Activated CD8-positive, alpha-beta memory T cell treated with anti-CD3 and anti-CD28 coated beads for 36 hours (primary cell): Measurements from ENCODE around the gene GAD1. TPM values are rescaled to one million over a fixed set of nuclear protein-coding genes. Genes with fewer than 3 reads are reported as not detected.

Experiments used
- CTCF ChIA-PET: fragments of 350-600 bp; sonication (Branson Sonifier 250); formaldehyde crosslinking; loops from one replicate; lab custom pipeline; 2021; ENCODE audit warnings: antibody characterized with exemption; lab: Charles Lee
- POLR2A ChIA-PET: fragments of 350-600 bp; sonication (Branson Sonifier 250); formaldehyde crosslinking; loops from one replicate; lab custom pipeline; 2021; ENCODE audit warnings: antibody characterized with exemption; lab: Charles Lee
- total RNA-seq, 2 experiments: library from RNA; stranded (reverse); gene quantifications; one replicate each; pipeline ENCODE4 v1.2.3, GENCODE V29; 2021

The GAD1 gene
- total RNA-seq = under 1 TPM; 0.55 to 0.76 TPM

DNA sequence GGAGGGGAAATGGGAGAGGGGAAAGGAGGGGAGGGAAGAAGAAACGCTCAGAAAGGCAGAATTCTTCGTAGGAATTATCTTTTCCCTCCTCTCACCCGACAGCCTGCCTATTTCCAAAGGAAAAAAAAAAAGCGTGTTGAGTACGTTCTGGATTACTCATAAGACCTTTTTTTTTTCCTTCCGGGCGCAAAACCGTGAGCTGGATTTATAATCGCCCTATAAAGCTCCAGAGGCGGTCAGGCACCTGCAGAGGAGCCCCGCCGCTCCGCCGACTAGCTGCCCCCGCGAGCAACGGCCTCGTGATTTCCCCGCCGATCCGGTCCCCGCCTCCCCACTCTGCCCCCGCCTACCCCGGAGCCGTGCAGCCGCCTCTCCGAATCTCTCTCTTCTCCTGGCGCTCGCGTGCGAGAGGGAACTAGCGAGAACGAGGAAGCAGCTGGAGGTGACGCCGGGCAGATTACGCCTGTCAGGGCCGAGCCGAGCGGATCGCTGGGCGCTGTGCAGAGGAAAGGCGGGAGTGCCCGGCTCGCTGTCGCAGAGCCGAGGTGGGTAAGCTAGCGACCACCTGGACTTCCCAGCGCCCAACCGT lies at the start of gene GAD1:
TSS of gene GAD1 (plus strand) at position 384 of the 589 bp plus-strand sequence. CDS start 1,705 bp downstream, outside the sequence.
- CTCF ChIA-PET = interaction anchor here (0.9 to 2.0 kb wide), 7 partner anchors 9 to 455 kb away, joined by 3 to 15 read pairs (median 4); no protein-coding TSS in a partner anchor

DNA sequence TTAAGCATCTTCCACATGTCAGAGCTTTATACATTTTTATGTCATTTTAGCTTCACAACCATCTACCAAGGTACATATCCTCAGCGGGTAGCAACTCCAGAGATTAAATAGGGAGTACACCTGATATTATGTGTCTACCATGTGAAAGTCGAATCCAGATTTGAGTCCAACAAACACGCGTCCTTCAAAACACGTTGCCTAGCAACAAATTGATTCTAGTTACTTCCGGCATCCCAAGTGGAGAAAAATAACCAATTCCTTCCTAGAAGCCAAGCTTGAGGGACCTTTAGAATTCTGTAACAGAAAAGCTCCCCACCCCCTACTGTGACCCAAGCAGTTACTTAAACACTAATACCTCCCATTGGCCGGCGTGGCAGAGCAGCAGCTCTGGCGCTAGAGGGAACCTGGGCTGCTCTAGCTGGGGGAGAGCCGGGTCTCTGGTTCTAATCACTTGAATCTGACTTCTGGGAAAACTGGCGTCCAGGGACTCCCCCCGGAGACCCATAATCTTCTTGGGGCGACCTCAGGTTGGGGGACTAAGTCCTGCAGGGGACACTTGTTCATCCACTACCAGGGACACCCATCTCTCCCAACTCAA lies 46.6 kb upstream of the GAD1 start, which contains the start of gene ERICH2:
TSS of gene ERICH2 (plus strand) at position 371 of the 598 bp plus-strand sequence. CDS start 304 bp downstream, outside the sequence.
- CTCF ChIA-PET = interaction anchor here (1.0 to 1.3 kb wide), 2 partner anchors 54 to 58 kb away, joined by 3 to 4 read pairs; no protein-coding TSS in a partner anchor
- POLR2A ChIA-PET = no interaction called here

More for the DNA sequence above, at the start of gene GAD1:
- POLR2A ChIA-PET = no interaction called here

GRCh38 chr2:170770606-170771420 lies 45.9 kb upstream of the GAD1 start:
- CTCF ChIA-PET = interaction anchor here (0.6 to 1.3 kb wide), 2 partner anchors 55 to 492 kb away, joined by 3 read pairs; no protein-coding TSS in a partner anchor
- POLR2A ChIA-PET = no interaction called here

GRCh38 chr2:170771421-170771937 lies 45.2 kb upstream of the GAD1 start:
- POLR2A ChIA-PET = no interaction called here

DNA sequence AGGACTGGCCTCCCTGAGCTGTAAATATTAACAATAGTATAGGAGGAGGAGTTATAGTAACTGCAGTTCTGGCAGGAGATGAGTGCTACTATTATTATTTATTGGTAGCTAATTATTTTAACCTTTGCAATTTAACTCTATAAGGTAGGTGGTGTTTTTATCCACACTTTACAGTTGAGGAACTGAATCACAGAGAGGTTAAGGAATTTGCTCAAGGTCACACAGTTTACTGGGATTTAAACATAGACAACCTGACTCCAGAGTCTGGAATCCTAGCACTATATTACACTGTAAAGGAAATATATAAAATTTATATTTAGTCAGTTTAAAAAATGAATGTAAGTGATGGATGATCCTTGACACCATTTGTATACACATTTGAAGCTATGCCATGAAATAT lies 44.4 kb upstream of the GAD1 start:
- ChIA-PET CTCF (no interaction called here), POLR2A (no interaction called here)

More at GRCh38 chr2:170771421-170771937, 45.2 kb upstream of the GAD1 start:
- CTCF ChIA-PET = no interaction called here

GRCh38 chr2:170774074-170774473 lies 42.6 kb upstream of the GAD1 start:
- POLR2A ChIA-PET = no interaction called here
- CTCF ChIA-PET = no interaction called here

GRCh38 chr2:170778900-170779299 lies 37.8 kb upstream of the GAD1 start:
- CTCF ChIA-PET = interaction anchor here (1.3 kb wide), 1 partner anchor 37 kb away, joined by 3 read pairs; no protein-coding TSS in a partner anchor
- POLR2A ChIA-PET = no interaction called here

DNA sequence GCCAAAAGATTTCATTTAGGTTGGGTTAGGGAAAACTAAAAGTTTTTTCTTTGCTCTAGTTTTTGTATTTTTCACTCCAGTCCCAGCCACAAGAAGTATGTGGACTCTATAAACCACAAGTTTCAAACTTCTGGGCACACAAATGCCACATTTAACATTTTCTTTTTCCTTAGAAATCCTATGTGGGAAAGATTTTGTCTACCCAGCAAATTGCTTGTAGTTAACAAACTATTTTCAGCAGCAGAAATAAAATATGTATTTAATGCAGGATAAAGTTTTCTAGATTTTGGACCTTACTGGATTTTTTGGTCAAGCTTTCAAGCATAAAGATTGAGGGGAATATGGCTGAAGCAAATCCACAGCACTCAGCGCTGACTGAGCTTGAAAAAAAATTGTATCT lies 37.4 kb upstream of the GAD1 start:
- ChIA-PET CTCF (no interaction called here), POLR2A (no interaction called here)

- ChIA-PET POLR2A (no interaction called here), CTCF (no interaction called here)
These were observed 34.0 kb upstream of the GAD1 start for GRCh38 chr2:170782673-170783072.

DNA sequence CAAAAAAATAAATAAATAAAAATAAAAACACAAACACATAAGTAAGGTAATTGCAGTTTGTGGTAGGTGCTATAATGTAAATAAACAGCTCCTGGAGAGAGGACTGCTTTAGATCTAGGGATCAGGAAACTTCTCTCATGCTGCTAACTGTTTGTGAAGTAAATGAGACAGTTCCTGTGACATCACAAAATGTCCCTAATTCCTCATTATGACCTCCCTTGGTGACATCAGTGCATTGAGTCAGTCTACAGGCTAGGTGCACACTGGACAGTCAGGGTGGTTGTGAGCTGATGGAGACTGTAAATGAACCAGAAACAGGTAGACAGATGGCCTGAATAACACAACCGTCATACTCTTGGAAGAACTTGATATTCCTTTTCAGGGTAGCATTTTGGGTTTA lies 33.1 kb upstream of the GAD1 start:
- POLR2A ChIA-PET = no interaction called here
- CTCF ChIA-PET = no interaction called here

DNA sequence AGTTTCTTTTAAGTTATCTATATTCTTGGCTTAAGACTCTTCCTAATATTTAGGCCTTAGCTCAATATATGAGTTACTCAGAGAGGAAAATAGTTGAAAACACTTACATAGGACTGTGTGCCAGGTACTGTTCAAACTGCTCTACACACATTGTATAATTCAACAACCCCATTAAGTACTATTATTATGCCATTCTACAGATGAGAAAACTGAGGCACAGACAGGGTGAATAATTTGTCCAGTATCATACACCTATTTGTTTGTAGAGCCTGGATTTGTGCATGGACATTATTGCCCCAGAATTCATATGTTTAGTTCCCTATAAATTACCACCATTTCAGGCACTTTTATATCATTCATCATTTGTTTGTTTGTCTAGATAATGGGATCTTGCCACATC lies 17.7 kb upstream of the GAD1 start:
- ChIA-PET POLR2A (no interaction called here), CTCF (no interaction called here)

DNA sequence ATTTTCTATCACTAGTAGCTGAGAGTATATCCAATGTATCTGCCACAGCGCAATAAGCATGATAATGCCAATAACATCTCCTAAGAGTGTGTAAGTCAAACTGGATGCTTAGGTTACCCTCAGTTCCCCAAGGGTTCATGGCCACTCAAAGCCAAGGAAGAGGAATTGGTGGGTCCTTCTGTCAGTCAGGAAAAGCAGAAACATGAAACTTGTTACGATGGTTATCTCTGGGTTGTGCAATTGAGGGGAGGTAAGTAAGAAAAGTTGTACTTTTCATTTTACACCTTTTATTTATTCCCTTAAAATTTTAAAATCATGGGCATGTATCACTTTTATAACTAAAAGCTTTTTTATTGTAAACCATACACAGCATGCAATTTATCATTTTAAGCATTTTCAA lies 10.1 kb upstream of the GAD1 start:
- CTCF ChIA-PET = no interaction called here
- POLR2A ChIA-PET = no interaction called here

- POLR2A ChIA-PET = no interaction called here
- CTCF ChIA-PET = interaction anchor here (0.5 to 3.1 kb wide), 8 partner anchors 9 to 523 kb away, joined by 3 to 12 read pairs (median 4); no protein-coding TSS in a partner anchor
These were observed 3.7 kb upstream of the GAD1 start for GRCh38 chr2:170812710-170813600.

- ChIA-PET POLR2A (interaction anchor here (0.6 kb wide), 1 partner anchor 51 kb away, joined by 14 read pairs; no protein-coding TSS in a partner anchor), CTCF (interaction anchor here (0.5 to 3.1 kb wide), 7 partner anchors 8 to 523 kb away, joined by 3 to 12 read pairs (median 5); no protein-coding TSS in a partner anchor)
These were observed 2.8 kb upstream of the GAD1 start for GRCh38 chr2:170813611-170814532.

- POLR2A ChIA-PET = interaction anchor here (0.9 kb wide), 1 partner anchor 10 kb away, joined by 3 read pairs; no protein-coding TSS in a partner anchor
- CTCF ChIA-PET = interaction anchor here (1.5 to 3.1 kb wide), 4 partner anchors 8 to 453 kb away, joined by 4 to 12 read pairs (median 7); no protein-coding TSS in a partner anchor
These were observed 2.0 kb upstream of the GAD1 start for GRCh38 chr2:170814533-170815230.

- POLR2A ChIA-PET = interaction anchor here (0.9 kb wide), 1 partner anchor 11 kb away, joined by 3 read pairs; no protein-coding TSS in a partner anchor
- CTCF ChIA-PET = interaction anchor here (0.6 to 2.0 kb wide), 7 partner anchors 10 to 454 kb away, joined by 3 to 15 read pairs (median 4); no protein-coding TSS in a partner anchor
These were observed 1.4 kb upstream of the GAD1 start for GRCh38 chr2:170815311-170815710.
